ENCODE data around the gene GAGE12J. TPM values are rescaled to one million over a fixed set of nuclear protein-coding genes. Genes with fewer than 3 reads are reported as not detected.
A peak's percentile ranks its signal among the peaks of the same experiment; 100 is the strongest.
"Not testable (repeated sequence)": the region's sequence is repeated elsewhere in the genome, so short reads cannot be mapped to it uniquely, and the experiment has no call there.

Gene GAGE12J
- total RNA-seq, 1 experiment from 2014 or later = not detected

GRCh38 chrX:49292400-49293362 lies 29.2 kb upstream of the GAGE12J start:
- peak; percentile 23; the same call in 1 of the 2 replicates for ATAC-seq
- BruUV-seq (replicated peaks) = no TSS peak

GRCh38 chrX:49299293-49299692 lies 22.5 kb upstream of the GAGE12J start:
- H4K20me1 ChIP-seq (ENCODE audit: insufficient read depth); BruUV-seq (replicated peaks); H3K4me1 ChIP-seq (ENCODE audit: control insufficient read depth in 1 of 2, insufficient read depth in 2 of 2, low read length in 2 of 2); RAD21 ChIA-PET (ENCODE audit: low non-redundant PET in 1 of 2, low total read pairs in 2 of 2, uncharacterized antibody in 2 of 2, unreplicated experiment in 2 of 2); POLR2A ChIA-PET; H3K4me2 ChIP-seq (ENCODE audit: low read length); H3K4me3 ChIP-seq (replicated peaks in 1 of 2; ENCODE audit: low read depth in 1 of 2, low read length in 2 of 2); H3K27ac ChIP-seq (ENCODE audit: low read depth, low read length); intact Hi-C loops (cut with micrococcal nuclease); CTCF ChIA-PET; DNase-seq (ENCODE audit: low read depth, low spot score); H3K36me3 ChIP-seq (ENCODE audit: control insufficient read depth in 1 of 2, insufficient read depth in 2 of 2, low read length in 2 of 2); ATAC-seq; H3K9me3 ChIP-seq (ENCODE audit: control insufficient read depth in 1 of 2, insufficient read depth in 1 of 2, low read depth in 1 of 2, low read length in 2 of 2); H2AFZ ChIP-seq (ENCODE audit: low read depth, low read length, poor library complexity, severe bottlenecking); H3K9me2 ChIP-seq (ENCODE audit: insufficient read depth); H3K9ac ChIP-seq (ENCODE audit: low read length); H3K27me3 ChIP-seq (ENCODE audit: insufficient read depth, low read length); H3K79me2 ChIP-seq (ENCODE audit: insufficient read depth, low read length): not testable (repeated sequence)

More at GRCh38 chrX:49292400-49293362, 29.2 kb upstream of the GAGE12J start:
- CTCF ChIA-PET = interaction anchor here (0.6 to 1.4 kb wide), 6 partner anchors 24 to 546 kb away, joined by 3 to 5 read pairs (median 4); no protein-coding TSS in a partner anchor
- H3K4me2 ChIP-seq (ENCODE audit: low read length) = no peak overlapping the region
- H3K4me1 ChIP-seq (ENCODE audit: control insufficient read depth in 1 of 2, insufficient read depth in 2 of 2, low read length in 2 of 2) = no peaks in the 10 kb centered on the region
- H3K9me3 ChIP-seq (ENCODE audit: control insufficient read depth in 1 of 2, insufficient read depth in 1 of 2, low read depth in 1 of 2, low read length in 2 of 2) = no peaks in the 10 kb centered on the region
- no peaks in the 10 kb centered on the region for H3K79me2 ChIP-seq (ENCODE audit: insufficient read depth, low read length)
- no peaks in the 10 kb centered on the region for H3K36me3 ChIP-seq (ENCODE audit: control insufficient read depth in 1 of 2, insufficient read depth in 2 of 2, low read length in 2 of 2)
- intact Hi-C loops (cut with micrococcal nuclease) = loop anchor here (5.0 kb wide), 1 partner anchor 460 kb away; no protein-coding TSS in a partner anchor
- H2AFZ ChIP-seq (ENCODE audit: low read depth, low read length, poor library complexity, severe bottlenecking) = no peak overlapping the region
- no peaks in the 10 kb centered on the region for H3K9me2 ChIP-seq (ENCODE audit: insufficient read depth)
- H3K4me3 ChIP-seq (replicated peaks in 1 of 2; ENCODE audit: low read depth in 1 of 2, low read length in 2 of 2) = no peak overlapping the region
- DNase-seq (ENCODE audit: low read depth, low spot score) = no peak
- no peak overlapping the region for H3K9ac ChIP-seq (ENCODE audit: low read length)
- no peaks in the 10 kb centered on the region for H4K20me1 ChIP-seq (ENCODE audit: insufficient read depth)
- no peak for TF ChIP-seq RAD21 (IDR thresholded peaks at IDR 0.05; ENCODE audit: low read depth)
- TF ChIP-seq ZFX (IDR thresholded peaks at IDR 0.05) = no peak
- no peak for TF ChIP-seq JUND (IDR thresholded peaks at IDR 0.05)
- no peak for TF ChIP-seq EZH2phosphoT487 (IDR thresholded peaks at IDR 0.05; ENCODE audit: borderline replicate concordance)
- no peak for TF ChIP-seq YY1 (IDR thresholded peaks at IDR 0.05; ENCODE audit: extremely low read depth, insufficient replicate concordance, low read depth, low read length)
- TF ChIP-seq ZNF274 (IDR thresholded peaks at IDR 0.05; ENCODE audit: low read depth, low read length) = no peak
- no peak for TF ChIP-seq MAX (IDR thresholded peaks at IDR 0.05)
- no peak for TF ChIP-seq SIN3A (IDR thresholded peaks at IDR 0.05; ENCODE audit: low read depth)
- no peak for TF ChIP-seq SRF (IDR thresholded peaks at IDR 0.05; ENCODE audit: low read depth)
- no peak for TF ChIP-seq ELF1 (IDR thresholded peaks at IDR 0.05; ENCODE audit: borderline replicate concordance, low read depth)
- no peak for TF ChIP-seq EZH2 (IDR thresholded peaks at IDR 0.05)
- no peak for TF ChIP-seq FOSL1 (IDR thresholded peaks at IDR 0.05; ENCODE audit: low read depth)
- no peak for TF ChIP-seq ATF3 (IDR thresholded peaks at IDR 0.05)
- no peak for TF ChIP-seq CBX3 (IDR thresholded peaks at IDR 0.05; ENCODE audit: low read depth)
- no peak for TF ChIP-seq EGR1 (IDR thresholded peaks at IDR 0.05; ENCODE audit: low read depth)
- no peak for TF ChIP-seq CEBPB (IDR thresholded peaks at IDR 0.05; ENCODE audit: low read depth)
- TF ChIP-seq SP1 (IDR thresholded peaks at IDR 0.05; ENCODE audit: low read depth) = no peak
- no peak for TF ChIP-seq POLR2A (IDR thresholded peaks at IDR 0.05; ENCODE audit: borderline replicate concordance, extremely low read depth, insufficient read depth, insufficient read length)
- no peak for TF ChIP-seq TCF7L2 (IDR thresholded peaks at IDR 0.05; ENCODE audit: borderline replicate concordance, extremely low read depth, insufficient read depth, insufficient read length)
- POLR2A ChIA-PET = no interaction called here
- RAD21 ChIA-PET (ENCODE audit: low non-redundant PET in 1 of 2, low total read pairs in 2 of 2, uncharacterized antibody in 2 of 2, unreplicated experiment in 2 of 2) = no interaction called here
- no peak overlapping the region for H3K27ac ChIP-seq (ENCODE audit: low read depth, low read length)
- H3K27me3 ChIP-seq (ENCODE audit: insufficient read depth, low read length) = no peaks in the 10 kb centered on the region
